K562 (cell line): Measurements from ENCODE around the gene AQP9. TPM values are rescaled to one million over a fixed set of nuclear protein-coding genes. Genes with fewer than 3 reads are reported as not detected.
A peak's percentile ranks its signal among the peaks of the same experiment; 100 is the strongest.

Source experiments
- ERF ChIP-seq: fragments of 450-650 bp; formaldehyde crosslinking; IDR thresholded peaks from 2 replicates; pipeline ENCODE4 v1.4.0; 2020; ENCODE audit warnings: mild to moderate bottlenecking, mixed read lengths
- FUS ChIP-seq: fragments of 200-400 bp; formaldehyde crosslinking; optimal IDR thresholded peaks from 2 replicates; pipeline ENCODE3; 2017; ENCODE audit warnings: low read depth, low read length
- MTA2 ChIP-seq: fragments of 450-650 bp; IDR thresholded peaks from 2 replicates; pipeline ENCODE4 v1.6.1; 2016; ENCODE audit warnings: low read depth
- RBM39 ChIP-seq: fragments of 200-400 bp; formaldehyde crosslinking; optimal IDR thresholded peaks from 2 replicates; pipeline ENCODE3; 2018; ENCODE audit warnings: low read depth, low read length
- SMAD1 ChIP-seq: fragments of 150-350 bp; IDR thresholded peaks from 2 replicates; pipeline ENCODE4 v1.6.1; 2014; ENCODE audit warnings: low read length, low read depth; ENCODE audit not compliant: partially characterized antibody
- SMARCA4 ChIP-seq: fragments of 450-650 bp; IDR thresholded peaks from 2 replicates; pipeline ENCODE4 v1.6.1; 2016
- SP1 ChIP-seq: sonication (generic); formaldehyde crosslinking; IDR thresholded peaks from 2 replicates; pipeline ENCODE4 v1.8.1; 2022; ENCODE audit warnings: mild to moderate bottlenecking, missing genetic modification reagents
- TAF7 ChIP-seq: fragments of 450-650 bp; IDR thresholded peaks from 2 replicates; pipeline ENCODE4 v1.6.1; 2016; ENCODE audit warnings: missing genetic modification characterization, missing compliant biosample characterization
- TCF7 ChIP-seq: sonication (generic); IDR thresholded peaks from 2 replicates; pipeline ENCODE4 v1.6.1; 2016; ENCODE audit warnings: antibody characterized with exemption, borderline replicate concordance
- XRCC5 ChIP-seq: fragments of 200-400 bp; formaldehyde crosslinking; IDR thresholded peaks from 2 replicates; pipeline ENCODE4 v1.6.1; 2017; ENCODE audit warnings: low read depth, mild to moderate bottlenecking, low read length
- ZNF668 ChIP-seq: fragments of 250-450 bp; sonication (Bioruptor Pico); IDR thresholded peaks from 2 replicates; pipeline ENCODE4 v1.8.0; 2022; ENCODE audit warnings: mild to moderate bottlenecking, inconsistent platforms
- polyA plus RNA-seq, 8 experiments: library from polyadenylated mRNA; depleted of rRNA in 4 of 8; stranded (reverse) in 5 of 8; unstranded in 3 of 8; fragments of >200 nt; fragmentation: Nextera tagmentation in 2 of 8; fragmentation: Illumina TruSeq in 1 of 8; extraction: Ambion mirVana in 2 of 8; extraction: Trizol in 1 of 8; gene quantifications; 2 replicates each; pipeline versions ENCODE4 v1.2.1 to v1.2.3, GENCODE V29; 2011 to 2014; ENCODE audit warnings: inconsistent platforms in 1 of 8, missing spikeins in 1 of 8
- total RNA-seq, 7 experiments: library from RNA; depleted of rRNA in 6 of 7; stranded (reverse); fragments of >200 nt in 6 of 7; fragmentation: Illumina TruSeq in 2 of 7; extraction: Trizol in 2 of 7; gene quantifications; 2 replicates each; pipeline versions ENCODE4 v1.2.1 to v1.2.3, GENCODE V29; 2011 to 2021; ENCODE audit warnings: low replicate concordance in 1 of 7
- TF ChIP-seq, protein P1 (sequence below), 3 experiments: fragments of 200-800 bp in 1 of 3; fragments of 250-450 bp in 1 of 3; fragments of 450-650 bp in 1 of 3; sonication (Bioruptor Pico) in 1 of 3; sonication (Bioruptor generic) in 1 of 3; formaldehyde crosslinking in 1 of 3; IDR thresholded peaks; 2 replicates each; pipeline versions ENCODE4 v1.6.1 to v1.8.0; 2016 to 2022; ENCODE audit warnings: mild to moderate bottlenecking in 2 of 3, missing genetic modification characterization in 2 of 3, missing compliant biosample characterization in 1 of 3, moderate library complexity in 1 of 3
- TF ChIP-seq, protein P2 (sequence below): fragments of 200-800 bp; sonication (Bioruptor generic); IDR thresholded peaks from 2 replicates; pipeline ENCODE4 v1.6.1; 2017; ENCODE audit warnings: missing genetic modification characterization, missing compliant biosample characterization
- TF ChIP-seq, protein P3 (sequence below): fragments of 250-450 bp; sonication (Bioruptor Pico); IDR thresholded peaks from 2 replicates; pipeline ENCODE4 v1.4.0; 2020
- TF ChIP-seq, protein P4 (sequence below): fragments of 450-650 bp; IDR thresholded peaks from 2 replicates; pipeline ENCODE4 v1.6.1; 2018; ENCODE audit not compliant: partially characterized antibody
- TF ChIP-seq, protein P5 (sequence below): fragments of 450-650 bp; formaldehyde crosslinking; conservative IDR thresholded peaks from 2 replicates; pipeline ENCODE4 v1.4.0; 2022; ENCODE audit warnings: mild to moderate bottlenecking, missing genetic modification characterization

Gene AQP9
- total and polyA plus RNA-seq, 9 of the 15 experiments (the other 6 are each of a cell fraction or from before 2014, with no cell fraction given) = 0.04 to 0.33 (median 0.07) TPM; not detected in 4

DNA sequence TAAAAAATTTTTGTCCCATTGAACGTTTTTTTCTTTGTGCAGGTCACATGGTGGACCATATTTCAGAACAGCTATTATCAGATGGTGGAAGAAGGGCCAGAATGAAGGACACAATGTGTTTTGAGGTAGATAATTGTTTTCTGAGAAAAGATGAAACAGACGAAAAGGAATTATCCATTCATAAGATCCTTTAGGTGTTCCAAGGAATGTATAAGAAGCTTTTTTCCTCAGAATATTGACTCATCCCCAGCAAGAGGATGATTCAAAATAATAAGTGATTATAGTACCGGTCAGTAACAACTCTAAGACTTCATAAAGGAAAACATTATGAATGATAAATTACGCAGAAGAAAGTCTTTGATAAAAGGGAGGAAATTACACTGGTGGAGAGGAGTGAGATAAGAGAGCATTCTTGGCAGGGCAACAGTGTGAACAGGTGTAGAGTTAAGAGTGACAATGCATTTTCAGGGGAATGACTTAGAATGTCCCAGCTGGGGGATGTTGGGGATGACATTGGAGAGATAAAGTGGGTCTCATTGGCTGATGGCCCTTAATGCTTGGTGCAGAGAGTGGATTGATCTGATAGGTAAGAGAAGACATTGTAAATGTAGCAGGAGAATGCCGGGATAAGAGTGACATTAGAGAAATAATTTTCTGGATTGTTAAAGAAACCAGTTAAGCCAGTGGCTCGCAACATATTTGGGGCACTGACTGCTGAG lies 27.0 kb upstream of the AQP9 start (continued):
- TF ChIP-seq, protein P1, sequence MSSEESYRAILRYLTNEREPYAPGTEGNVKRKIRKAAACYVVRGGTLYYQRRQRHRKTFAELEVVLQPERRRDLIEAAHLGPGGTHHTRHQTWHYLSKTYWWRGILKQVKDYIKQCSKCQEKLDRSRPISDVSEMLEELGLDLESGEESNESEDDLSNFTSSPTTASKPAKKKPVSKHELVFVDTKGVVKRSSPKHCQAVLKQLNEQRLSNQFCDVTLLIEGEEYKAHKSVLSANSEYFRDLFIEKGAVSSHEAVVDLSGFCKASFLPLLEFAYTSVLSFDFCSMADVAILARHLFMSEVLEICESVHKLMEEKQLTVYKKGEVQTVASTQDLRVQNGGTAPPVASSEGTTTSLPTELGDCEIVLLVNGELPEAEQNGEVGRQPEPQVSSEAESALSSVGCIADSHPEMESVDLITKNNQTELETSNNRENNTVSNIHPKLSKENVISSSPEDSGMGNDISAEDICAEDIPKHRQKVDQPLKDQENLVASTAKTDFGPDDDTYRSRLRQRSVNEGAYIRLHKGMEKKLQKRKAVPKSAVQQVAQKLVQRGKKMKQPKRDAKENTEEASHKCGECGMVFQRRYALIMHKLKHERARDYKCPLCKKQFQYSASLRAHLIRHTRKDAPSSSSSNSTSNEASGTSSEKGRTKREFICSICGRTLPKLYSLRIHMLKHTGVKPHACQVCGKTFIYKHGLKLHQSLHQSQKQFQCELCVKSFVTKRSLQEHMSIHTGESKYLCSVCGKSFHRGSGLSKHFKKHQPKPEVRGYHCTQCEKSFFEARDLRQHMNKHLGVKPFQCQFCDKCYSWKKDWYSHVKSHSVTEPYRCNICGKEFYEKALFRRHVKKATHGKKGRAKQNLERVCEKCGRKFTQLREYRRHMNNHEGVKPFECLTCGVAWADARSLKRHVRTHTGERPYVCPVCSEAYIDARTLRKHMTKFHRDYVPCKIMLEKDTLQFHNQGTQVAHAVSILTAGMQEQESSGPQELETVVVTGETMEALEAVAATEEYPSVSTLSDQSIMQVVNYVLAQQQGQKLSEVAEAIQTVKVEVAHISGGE (CRISPR knock-in tag; IDR thresholded peaks at IDR 0.05) = peak in 1 of 3 experiments; percentile 62; a peak in 1 of 6 replicates
- TF ChIP-seq ZNF668 (CRISPR knock-in tag) = 0 out of 2 replicates have a peak, but pooled peaks have one; percentile 61
- TF ChIP-seq TAF7 (tag) = no peak
- TF ChIP-seq, protein P2, sequence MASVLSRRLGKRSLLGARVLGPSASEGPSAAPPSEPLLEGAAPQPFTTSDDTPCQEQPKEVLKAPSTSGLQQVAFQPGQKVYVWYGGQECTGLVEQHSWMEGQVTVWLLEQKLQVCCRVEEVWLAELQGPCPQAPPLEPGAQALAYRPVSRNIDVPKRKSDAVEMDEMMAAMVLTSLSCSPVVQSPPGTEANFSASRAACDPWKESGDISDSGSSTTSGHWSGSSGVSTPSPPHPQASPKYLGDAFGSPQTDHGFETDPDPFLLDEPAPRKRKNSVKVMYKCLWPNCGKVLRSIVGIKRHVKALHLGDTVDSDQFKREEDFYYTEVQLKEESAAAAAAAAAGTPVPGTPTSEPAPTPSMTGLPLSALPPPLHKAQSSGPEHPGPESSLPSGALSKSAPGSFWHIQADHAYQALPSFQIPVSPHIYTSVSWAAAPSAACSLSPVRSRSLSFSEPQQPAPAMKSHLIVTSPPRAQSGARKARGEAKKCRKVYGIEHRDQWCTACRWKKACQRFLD (CRISPR knock-in tag) = no peak; the same call in none of the 2 replicates
- TF ChIP-seq ERF = no peak
- no peak for TF ChIP-seq FUS
- TF ChIP-seq SMAD1 = no peak
- TF ChIP-seq RBM39 = no peak
- TF ChIP-seq XRCC5 = no peak
- TF ChIP-seq, protein P3, sequence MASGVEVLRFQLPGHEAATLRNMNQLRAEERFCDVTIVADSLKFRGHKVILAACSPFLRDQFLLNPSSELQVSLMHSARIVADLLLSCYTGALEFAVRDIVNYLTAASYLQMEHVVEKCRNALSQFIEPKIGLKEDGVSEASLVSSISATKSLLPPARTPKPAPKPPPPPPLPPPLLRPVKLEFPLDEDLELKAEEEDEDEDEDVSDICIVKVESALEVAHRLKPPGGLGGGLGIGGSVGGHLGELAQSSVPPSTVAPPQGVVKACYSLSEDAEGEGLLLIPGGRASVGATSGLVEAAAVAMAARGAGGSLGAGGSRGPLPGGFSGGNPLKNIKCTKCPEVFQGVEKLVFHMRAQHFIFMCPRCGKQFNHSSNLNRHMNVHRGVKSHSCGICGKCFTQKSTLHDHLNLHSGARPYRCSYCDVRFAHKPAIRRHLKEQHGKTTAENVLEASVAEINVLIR = no peak
- TF ChIP-seq MTA2 = peak; percentile 86
- TF ChIP-seq TCF7 = peak; percentile 46; the same call in 1 of the 2 replicates
- TF ChIP-seq, protein P4, sequence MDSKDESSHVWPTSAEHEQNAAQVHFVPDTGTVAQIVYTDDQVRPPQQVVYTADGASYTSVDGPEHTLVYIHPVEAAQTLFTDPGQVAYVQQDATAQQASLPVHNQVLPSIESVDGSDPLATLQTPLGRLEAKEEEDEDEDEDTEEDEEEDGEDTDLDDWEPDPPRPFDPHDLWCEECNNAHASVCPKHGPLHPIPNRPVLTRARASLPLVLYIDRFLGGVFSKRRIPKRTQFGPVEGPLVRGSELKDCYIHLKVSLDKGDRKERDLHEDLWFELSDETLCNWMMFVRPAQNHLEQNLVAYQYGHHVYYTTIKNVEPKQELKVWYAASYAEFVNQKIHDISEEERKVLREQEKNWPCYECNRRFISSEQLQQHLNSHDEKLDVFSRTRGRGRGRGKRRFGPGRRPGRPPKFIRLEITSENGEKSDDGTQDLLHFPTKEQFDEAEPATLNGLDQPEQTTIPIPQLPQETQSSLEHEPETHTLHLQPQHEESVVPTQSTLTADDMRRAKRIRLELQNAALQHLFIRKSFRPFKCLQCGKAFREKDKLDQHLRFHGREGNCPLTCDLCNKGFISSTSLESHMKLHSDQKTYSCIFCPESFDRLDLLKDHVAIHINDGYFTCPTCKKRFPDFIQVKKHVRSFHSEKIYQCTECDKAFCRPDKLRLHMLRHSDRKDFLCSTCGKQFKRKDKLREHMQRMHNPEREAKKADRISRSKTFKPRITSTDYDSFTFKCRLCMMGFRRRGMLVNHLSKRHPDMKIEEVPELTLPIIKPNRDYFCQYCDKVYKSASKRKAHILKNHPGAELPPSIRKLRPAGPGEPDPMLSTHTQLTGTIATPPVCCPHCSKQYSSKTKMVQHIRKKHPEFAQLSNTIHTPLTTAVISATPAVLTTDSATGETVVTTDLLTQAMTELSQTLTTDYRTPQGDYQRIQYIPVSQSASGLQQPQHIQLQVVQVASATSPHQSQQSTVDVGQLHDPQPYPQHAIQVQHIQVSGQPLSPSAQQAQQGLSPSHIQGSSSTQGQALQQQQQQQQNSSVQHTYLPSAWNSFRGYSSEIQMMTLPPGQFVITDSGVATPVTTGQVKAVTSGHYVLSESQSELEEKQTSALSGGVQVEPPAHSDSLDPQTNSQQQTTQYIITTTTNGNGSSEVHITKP = peak; percentile 70
- no peak for TF ChIP-seq SP1 (CRISPR knock-in tag)
- TF ChIP-seq, protein P5, sequence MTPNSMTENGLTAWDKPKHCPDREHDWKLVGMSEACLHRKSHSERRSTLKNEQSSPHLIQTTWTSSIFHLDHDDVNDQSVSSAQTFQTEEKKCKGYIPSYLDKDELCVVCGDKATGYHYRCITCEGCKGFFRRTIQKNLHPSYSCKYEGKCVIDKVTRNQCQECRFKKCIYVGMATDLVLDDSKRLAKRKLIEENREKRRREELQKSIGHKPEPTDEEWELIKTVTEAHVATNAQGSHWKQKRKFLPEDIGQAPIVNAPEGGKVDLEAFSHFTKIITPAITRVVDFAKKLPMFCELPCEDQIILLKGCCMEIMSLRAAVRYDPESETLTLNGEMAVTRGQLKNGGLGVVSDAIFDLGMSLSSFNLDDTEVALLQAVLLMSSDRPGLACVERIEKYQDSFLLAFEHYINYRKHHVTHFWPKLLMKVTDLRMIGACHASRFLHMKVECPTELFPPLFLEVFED (CRISPR knock-in tag) = 0 out of 2 replicates have a peak, but pooled peaks have one; percentile 58
- TF ChIP-seq SMARCA4 = peak; percentile 98
